ENCODE results near the gene LIMK2. TPM values are rescaled to one million over a fixed set of nuclear protein-coding genes. Genes with fewer than 3 reads are reported as not detected.
"Not testable (repeated sequence)": the region's sequence is repeated elsewhere in the genome, so short reads cannot be mapped to it uniquely, and the experiment has no call there.

The LIMK2 gene
- total RNA-seq: 1 to 10 TPM; 7.5 to 9.8 TPM

DNA sequence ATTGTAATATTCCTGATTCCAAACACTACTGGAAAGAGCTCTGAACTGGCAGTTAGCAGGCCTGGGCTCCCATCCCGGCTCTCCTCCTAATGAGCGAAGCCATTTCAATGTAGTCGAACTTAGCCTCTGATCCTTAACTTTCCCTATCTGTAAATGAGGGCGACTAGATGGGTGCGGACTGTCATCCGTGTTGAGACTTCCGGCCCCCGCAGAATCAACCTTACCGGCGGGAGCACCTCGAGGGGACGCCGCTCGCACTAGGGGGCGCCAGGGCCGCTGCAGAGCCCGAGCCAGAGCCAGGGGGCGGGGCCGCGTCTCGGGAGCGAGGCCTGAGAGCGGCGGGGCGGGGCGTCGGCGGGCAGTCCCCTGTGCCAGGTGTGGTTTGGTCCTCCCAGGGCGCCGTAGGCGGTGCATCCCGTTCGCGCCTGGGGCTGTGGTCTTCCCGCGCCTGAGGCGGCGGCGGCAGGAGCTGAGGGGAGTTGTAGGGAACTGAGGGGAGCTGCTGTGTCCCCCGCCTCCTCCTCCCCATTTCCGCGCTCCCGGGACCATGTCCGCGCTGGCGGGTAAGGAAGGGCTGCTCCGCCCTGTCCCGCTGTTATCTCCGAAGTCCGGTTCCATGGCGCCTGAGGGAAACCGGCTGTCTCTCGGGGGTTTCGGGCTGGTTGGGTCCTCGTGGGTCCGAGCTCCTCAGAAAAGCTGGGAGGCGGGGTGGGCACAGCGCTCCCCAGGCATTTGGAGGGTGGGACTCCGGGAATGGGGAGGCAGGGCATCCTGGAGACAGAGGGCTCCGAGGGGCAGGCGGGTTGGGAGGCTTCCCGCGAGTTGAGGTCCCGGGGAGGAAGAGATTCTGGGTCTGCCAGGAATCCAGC lies at the start of gene LIMK2:
TSS of gene LIMK2 (plus strand) at position 437 of the 869 bp plus-strand sequence. CDS start at position 548, 111 bp downstream.
- Histone ChIP-seq H3K4me1 (peaks cover 0 to 44% of the 10 kb centered on the region in 2 donors), H3K9me3 (no peaks in the 10 kb centered on the region), H3K36me3 (no peaks in the 10 kb centered on the region), H3K4me3 (peak within 1 kb of the TSS; percentile 74 to 85), H3K27me3 (no peaks in the 10 kb centered on the region), H3K27ac (peak within 1 kb of the TSS; percentile 77)
- TF ChIP-seq, protein P1, sequence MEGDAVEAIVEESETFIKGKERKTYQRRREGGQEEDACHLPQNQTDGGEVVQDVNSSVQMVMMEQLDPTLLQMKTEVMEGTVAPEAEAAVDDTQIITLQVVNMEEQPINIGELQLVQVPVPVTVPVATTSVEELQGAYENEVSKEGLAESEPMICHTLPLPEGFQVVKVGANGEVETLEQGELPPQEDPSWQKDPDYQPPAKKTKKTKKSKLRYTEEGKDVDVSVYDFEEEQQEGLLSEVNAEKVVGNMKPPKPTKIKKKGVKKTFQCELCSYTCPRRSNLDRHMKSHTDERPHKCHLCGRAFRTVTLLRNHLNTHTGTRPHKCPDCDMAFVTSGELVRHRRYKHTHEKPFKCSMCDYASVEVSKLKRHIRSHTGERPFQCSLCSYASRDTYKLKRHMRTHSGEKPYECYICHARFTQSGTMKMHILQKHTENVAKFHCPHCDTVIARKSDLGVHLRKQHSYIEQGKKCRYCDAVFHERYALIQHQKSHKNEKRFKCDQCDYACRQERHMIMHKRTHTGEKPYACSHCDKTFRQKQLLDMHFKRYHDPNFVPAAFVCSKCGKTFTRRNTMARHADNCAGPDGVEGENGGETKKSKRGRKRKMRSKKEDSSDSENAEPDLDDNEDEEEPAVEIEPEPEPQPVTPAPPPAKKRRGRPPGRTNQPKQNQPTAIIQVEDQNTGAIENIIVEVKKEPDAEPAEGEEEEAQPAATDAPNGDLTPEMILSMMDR (IDR thresholded peaks at IDR 0.05): peak; percentile 86 to 96
- DNase-seq (ENCODE audit: low spot score): peak; percentile 92

DNA sequence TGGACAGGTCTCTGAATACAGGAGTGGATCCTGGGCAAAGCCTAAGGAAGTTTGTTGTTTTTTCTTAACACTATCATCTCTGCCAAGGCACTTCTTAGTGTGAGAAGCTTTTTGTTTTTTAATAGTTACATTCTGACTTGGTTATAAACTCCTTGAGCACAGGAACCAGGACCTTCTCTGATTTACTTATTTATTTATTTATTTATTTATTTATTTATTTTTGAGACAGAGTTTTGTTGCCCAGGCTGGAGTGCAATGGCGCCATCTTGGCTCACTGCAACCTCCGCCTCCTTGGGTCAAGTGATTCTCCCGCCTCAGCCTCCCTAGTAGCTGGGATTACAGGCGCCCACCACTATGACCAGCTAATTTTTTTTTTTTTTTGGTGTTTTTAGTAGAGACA lies 41.1 kb upstream of the LIMK2 start:
- Histone ChIP-seq H3K4me3 (no peak overlapping the region), H3K36me3 (peaks cover 4% of the 10 kb centered on the region), H3K27me3 (no peaks in the 10 kb centered on the region), H3K4me1 (peaks cover 0 to 58% of the 10 kb centered on the region in 2 donors), H3K9me3 (no peaks in the 10 kb centered on the region), H3K27ac (no peak overlapping the region)
- TF ChIP-seq, protein P1 (IDR thresholded peaks at IDR 0.05): no peak
- no peak for DNase-seq (ENCODE audit: low spot score)

DNA sequence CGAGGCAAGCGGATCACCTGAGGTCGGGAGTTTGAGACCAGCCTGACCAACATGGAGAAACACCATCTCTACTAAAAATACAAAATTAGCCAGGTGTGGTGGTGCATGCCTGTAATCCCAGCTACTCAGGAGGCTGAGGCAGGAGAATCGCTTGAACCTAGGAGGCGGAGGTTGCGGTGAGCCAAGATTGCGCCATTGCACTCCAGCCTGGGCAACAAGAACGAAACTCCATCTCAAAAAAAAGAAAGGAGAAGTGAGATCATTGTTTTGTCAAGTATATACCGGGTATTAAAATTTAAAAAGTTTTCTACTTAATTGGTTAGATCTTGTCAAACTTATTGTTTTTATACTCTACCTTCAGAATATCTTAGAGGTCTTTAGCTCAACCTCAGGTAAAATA lies 40.4 kb upstream of the LIMK2 start:
- not testable (repeated sequence) for H3K36me3 ChIP-seq; H3K27me3 ChIP-seq; DNase-seq (ENCODE audit: low spot score); H3K27ac ChIP-seq; H3K4me3 ChIP-seq; H3K9me3 ChIP-seq
- H3K4me1 ChIP-seq: peaks cover 0 to 58% of the 10 kb centered on the region in 2 donors

DNA sequence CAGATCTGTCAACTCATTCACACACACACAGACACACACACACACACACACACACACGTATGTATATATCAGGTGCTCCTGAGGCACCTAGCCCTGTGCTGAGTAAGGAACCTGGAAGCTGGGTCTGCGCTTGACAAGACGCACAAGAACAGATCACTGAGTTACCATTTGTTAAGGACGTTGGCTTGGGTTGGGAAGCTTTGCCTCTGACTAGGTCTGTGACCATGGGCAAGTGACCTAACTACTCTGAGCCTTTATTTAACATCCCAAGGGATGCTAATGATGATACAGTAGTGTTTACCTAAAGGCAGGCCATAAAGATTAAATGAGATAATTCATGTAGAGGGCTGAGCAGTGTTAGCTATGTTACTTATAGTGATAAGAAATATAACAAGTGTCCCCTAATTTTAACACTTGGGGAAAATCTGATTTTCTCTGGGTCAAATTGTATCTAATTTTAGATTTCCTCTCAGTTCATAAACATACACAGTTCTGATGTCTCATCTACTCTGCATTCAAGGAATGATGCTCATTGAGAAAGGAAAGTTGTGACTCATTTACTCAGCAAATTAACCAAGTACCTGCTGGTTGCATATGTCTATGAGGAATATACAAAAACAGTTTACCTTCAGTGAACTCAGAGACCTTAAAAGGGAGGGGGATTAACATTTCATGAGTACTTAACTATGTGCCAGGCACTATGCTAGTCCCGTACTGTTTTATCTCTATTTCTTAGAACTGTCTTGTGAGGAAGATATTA lies 38.5 kb upstream of the LIMK2 start:
- no peak for DNase-seq (ENCODE audit: low spot score)
- Histone ChIP-seq H3K27me3 (no peaks in the 10 kb centered on the region), H3K27ac (no peak overlapping the region), H3K9me3 (no peaks in the 10 kb centered on the region), H3K4me3 (no peak overlapping the region), H3K4me1 (peaks cover 0 to 55% of the 10 kb centered on the region in 2 donors), H3K36me3 (peaks cover 20% of the 10 kb centered on the region)
- TF ChIP-seq, protein P1 (IDR thresholded peaks at IDR 0.05): no peak

- H3K4me1 ChIP-seq: peaks cover 0 to 35% of the 10 kb centered on the region in 2 donors
- H3K27me3 ChIP-seq: no peaks in the 10 kb centered on the region
- TF ChIP-seq, protein P1 (IDR thresholded peaks at IDR 0.05): no peak
- no peak overlapping the region for H3K4me3 ChIP-seq
- no peak overlapping the region for H3K27ac ChIP-seq
- H3K9me3 ChIP-seq: no peaks in the 10 kb centered on the region
- peaks cover 22% of the 10 kb centered on the region for H3K36me3 ChIP-seq
- no peak for DNase-seq (ENCODE audit: low spot score)
These were observed 35.2 kb upstream of the LIMK2 start for GRCh38 chr22:31176923-31177322.
